Activated naive CD4-positive, alpha-beta T cell (primary cell): ENCODE data around the gene SRL.

Experiments
- DNase-seq, 4 experiments: peaks; one replicate each; lab custom pipeline; 2025; lab: John Stamatoyannopoulos, UW

SRL gene

GRCh38 chr16:4202615-4203345 is 39.1 kb downstream of the SRL start:
- no peak for DNase-seq

GRCh38 chr16:4200781-4201137 is 41.1 kb downstream of the SRL start:
- DNase-seq, result no peak

- peak in 1 of 4 experiments; percentile 5 for DNase-seq
These were observed 41.7 kb downstream of the SRL start for GRCh38 chr16:4200000-4200780.

DNA sequence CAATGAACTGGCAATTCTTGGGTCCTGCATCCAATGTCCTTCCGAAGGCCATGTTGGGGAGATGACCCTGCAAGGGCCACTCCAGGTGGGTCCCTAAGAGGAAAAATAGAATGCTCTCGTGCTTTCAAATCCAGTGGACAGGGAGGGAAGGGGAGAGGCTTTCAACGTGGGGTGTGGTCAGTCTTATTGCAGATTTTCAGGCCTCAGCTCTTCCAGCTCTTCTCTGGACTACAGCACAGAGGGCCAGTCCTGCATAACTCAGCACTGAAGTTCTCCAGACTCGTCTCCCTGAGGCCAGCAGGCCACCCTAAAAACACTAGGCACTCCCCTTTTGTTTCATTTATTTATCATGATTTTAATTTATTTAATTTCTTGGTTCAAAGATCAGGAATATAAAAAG is 43.1 kb downstream of the SRL start:
- DNase-seq, result no peak

- DNase-seq, result no peak
These were observed 47.2 kb downstream of the SRL start for GRCh38 chr16:4194661-4195060.

- no peak for DNase-seq
These were observed 48.0 kb downstream of the SRL start for GRCh38 chr16:4193920-4194319.

DNA sequence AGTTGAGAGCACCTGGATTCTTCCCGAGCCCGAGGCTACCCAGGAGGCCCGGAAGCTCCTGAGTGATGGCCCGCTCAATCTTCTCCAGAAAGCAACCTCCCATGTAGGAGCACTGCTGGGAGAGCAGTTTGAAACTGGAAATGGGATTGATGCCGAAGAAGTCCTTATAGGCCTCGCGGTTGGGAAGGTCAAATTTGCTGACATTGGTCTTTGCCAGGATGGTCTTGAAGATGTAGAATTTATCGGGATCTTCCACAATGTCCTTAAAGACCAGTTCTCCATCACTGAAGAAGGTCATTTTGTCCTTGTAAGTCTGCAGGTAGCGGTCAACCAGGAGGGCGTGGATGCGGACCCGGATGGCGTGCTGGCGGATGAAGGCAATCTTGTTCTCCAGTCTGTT is 49.7 kb downstream of the SRL start:
- DNase-seq, result no peak

DNA sequence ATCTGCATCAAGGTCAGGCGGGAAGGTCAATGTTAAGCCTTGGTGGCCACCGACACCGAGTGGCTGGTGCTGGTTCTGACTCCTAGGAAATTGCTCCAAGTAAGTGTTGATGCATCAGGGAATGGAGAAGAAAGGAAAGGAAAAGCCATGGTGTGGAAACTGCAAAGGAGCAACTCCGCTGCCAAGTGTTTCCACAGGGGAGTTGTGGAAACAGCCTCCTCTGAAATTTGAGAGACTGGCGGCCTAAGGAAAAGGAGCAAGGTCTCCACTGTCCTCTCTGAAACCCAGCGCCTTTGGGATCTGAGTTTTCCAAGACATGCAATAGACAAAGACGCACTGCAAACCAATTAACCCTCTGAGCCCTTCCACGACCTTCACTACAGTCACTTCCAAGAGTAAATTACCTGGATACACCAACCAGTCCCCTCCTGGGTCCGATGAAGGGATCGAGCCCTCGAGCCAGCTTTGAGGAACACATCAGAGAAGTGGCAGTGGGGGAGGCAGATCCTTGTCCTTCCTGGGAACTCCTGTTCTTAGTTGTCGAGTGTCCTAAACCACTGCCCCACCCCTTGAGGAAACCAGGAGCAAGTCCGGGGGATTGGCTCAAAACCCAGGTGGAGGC is 51.1 kb downstream of the SRL start:
- DNase-seq, result no peak

- DNase-seq, result no peak
These were observed 51.8 kb downstream of the SRL start for GRCh38 chr16:4190086-4190485.

DNA sequence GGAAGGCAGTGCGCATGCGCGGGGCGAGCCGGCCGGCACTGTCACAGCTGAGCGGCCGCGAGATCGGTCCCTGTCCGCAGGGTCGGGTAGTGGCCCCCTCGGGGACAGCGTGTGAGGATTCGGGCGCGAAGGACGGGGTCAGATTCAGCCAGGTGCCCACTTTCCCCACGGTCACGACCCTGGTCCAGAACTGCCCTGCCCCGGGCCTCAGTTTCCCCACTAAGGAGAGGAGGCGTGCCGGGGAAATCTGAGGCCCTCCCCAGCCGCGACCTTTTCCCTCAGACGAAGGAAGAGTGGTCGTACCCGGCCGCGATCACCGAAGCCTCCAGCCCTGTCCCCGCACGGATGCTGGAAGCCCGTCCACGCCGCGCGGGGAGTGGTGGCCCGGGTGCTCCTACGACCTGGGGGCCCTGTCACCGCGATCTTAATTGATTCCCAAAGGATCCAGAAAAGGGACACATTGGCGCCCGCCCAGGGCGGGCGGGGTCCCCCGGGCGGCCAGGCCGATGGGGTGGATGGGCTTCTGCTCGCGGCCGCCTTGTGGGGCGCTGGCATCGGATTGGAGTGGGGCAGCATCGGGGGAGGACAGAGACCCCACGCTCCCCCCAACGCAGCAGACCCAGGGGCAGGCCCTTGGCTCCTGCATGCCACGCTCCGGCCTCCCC is 57.7 kb downstream of the SRL start:
- no peak for DNase-seq

- peak; percentile 65 to 78 (median 70) for DNase-seq
These were observed 58.4 kb downstream of the SRL start for GRCh38 chr16:4183237-4184037.

DNA sequence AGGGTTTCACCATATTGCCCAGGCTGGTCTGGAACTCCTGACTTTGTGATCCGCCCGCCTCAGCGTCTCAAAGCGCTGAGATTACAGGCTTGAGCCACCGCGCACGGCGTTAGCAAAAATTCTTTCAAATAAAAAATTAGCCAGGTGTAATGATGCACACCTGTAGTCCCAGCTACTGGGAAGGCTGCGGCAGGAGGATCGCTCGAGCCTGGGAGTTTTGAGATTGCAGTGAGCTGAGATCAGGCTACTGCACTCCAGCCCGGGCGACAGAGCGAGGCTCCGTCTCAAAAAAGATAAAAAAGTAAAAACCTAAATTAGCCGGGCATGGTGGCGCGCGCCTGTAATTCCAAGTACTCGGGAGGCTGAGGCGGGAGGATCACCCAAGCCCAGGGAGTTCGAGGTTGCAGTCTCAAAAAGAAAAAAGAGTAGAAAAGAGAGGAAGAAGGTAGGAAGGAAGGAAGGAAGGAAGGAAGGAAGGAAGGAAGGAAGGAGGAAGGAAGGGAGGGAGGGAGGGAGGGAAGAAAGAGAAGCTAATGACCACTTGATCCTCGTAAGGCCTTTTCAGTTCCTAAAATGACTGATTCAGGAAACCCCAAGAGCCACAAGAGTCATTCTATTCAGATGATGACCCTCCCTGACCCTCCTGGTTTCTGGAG is 59.2 kb downstream of the SRL start:
- DNase-seq, result no peak

DNA sequence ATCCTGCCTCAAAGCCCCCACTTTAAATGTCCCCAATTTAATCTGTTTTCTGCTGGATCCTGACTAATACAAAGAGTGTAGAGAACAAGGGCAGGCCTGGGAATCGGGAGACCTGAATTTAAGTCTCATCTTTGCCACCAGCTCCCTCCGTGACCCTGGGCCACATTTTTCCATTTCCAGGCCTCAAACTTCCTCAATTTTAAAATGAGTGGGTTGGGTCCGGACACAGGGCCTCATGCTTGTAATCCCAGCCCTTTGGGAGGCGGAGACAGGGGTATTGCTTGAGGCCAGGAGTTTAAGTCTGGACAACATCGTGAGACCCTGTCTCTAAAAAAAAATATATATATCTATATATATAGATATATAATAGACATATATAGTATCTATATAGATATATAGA is 61.4 kb downstream of the SRL start:
- DNase-seq, result no peak

DNA sequence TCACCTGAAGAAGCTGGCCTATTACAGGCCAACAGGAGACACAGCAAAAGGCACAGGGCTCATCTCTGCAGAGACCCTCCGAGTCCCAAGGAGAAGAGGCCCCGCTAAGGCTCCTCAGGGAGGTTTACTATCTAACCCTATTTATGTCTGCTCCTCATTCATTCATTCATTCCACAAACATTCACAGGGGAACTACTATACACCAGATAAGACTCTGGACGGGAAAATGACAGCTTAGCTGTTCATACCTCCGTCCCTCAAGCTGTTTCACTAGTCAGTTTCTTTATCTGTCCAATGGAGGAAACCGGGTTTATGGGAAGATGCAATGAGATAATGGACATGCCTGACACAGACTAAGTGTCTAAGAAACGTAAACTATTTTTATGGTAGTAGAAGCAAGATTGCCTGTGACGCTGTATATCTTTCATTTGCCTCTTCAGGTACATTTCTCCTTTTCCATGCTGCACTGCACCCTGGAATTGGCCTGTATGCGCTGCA is 62.1 kb downstream of the SRL start:
- DNase-seq, result no peak

GRCh38 chr16:4179020-4179419 is 62.9 kb downstream of the SRL start:
- no peak for DNase-seq

GRCh38 chr16:4178468-4179010 is 63.3 kb downstream of the SRL start:
- no peak for DNase-seq

GRCh38 chr16:4176906-4177417 is 64.9 kb downstream of the SRL start:
- DNase-seq, result no peak

DNA sequence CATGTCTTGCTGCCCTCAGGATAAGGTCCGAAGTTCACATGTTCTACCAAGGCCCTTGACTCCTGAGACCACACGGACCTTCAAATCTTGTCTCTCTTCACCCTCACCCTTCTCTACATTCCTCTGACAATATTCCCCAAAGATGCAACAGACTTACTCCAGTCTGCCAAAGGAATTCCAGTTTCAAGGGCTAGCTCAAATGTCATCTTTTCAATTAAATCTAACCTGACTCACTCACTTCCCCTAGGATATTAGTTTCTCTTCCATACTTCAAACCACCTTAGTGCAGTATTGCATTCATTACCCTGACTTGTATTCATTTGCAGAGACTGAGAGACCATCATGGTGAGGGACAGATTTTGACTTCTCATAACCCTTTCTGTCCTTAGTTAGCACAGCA is 66.0 kb downstream of the SRL start:
- DNase-seq, result no peak

GRCh38 chr16:4172070-4172469 is 69.8 kb downstream of the SRL start:
- no peak for DNase-seq

GRCh38 chr16:4169415-4169814 is 72.5 kb downstream of the SRL start:
- DNase-seq, result no peak

DNA sequence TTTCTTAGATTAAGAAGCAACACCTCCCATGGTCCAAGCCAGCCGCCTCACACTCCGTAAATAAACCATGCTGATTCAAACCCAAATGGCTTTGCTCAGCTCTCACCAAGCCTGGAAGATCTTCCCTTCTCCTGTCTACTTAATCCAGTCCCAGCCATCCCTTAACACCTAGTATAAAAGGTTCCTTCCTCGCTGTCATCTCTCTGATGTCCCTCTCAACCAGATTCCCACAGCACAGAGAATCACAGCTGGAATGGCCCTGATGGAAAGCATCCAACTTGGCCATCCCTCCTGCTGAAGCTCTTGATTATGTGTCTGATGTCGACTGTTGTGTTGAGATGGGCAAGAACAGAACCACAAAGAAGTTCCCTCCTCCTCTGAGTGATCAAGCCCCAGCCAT is 75.1 kb downstream of the SRL start:
- DNase-seq, result no peak
